Duodenal mucosa (tissue), 2 donors: ENCODE results near the gene USHBP1.
"Not testable (repeated sequence)": the region's sequence is repeated elsewhere in the genome, so short reads cannot be mapped to it uniquely, and the experiment has no call there.

Source experiments
- H3K27ac ChIP-seq: one replicate; pipeline ENCODE4 v1.7.0; 2013; ENCODE audit warnings: low read depth, low read length
- H3K27me3 ChIP-seq, 2 donors: one replicate each; pipeline ENCODE4 v1.7.0; 2013; ENCODE audit warnings: low read length in 2 of 2, control low read depth in 1 of 2; ENCODE audit not compliant: insufficient read depth in 2 of 2, control insufficient read depth in 1 of 2
- H3K36me3 ChIP-seq, 2 donors: one replicate each; pipeline ENCODE4 v1.7.0; 2013; ENCODE audit warnings: low read length in 2 of 2, control low read depth in 1 of 2; ENCODE audit not compliant: insufficient read depth in 2 of 2, control insufficient read depth in 1 of 2
- H3K4me1 ChIP-seq, 2 donors: one replicate each; pipeline ENCODE4 v1.7.0; 2013; ENCODE audit warnings: low read length in 2 of 2, control low read depth in 1 of 2; ENCODE audit not compliant: insufficient read depth in 2 of 2, control insufficient read depth in 1 of 2
- H3K4me3 ChIP-seq, 2 donors: one replicate each; pipeline ENCODE4 v1.7.0; 2013; ENCODE audit warnings: low read length in 2 of 2, low read depth in 1 of 2
- H3K9ac ChIP-seq, 2 donors: one replicate each; pipeline ENCODE4 v1.7.0; 2013; ENCODE audit warnings: low read length in 2 of 2, low read depth in 1 of 2
- H3K9me3 ChIP-seq, 2 donors: one replicate each; pipeline ENCODE4 v1.7.0; 2013; ENCODE audit warnings: low read length in 2 of 2, control low read depth in 1 of 2; ENCODE audit not compliant: control insufficient read depth in 1 of 2

Gene USHBP1

GRCh38 chr19:17295551-17295950 is 31.0 kb upstream of the USHBP1 start:
- not testable (repeated sequence) for H3K9ac ChIP-seq, H3K27me3 ChIP-seq, H3K36me3 ChIP-seq, H3K4me1 ChIP-seq, H3K4me3 ChIP-seq, H3K9me3 ChIP-seq, H3K27ac ChIP-seq

- Histone ChIP-seq H3K27ac (no peak overlapping the region), H3K36me3 (no peaks in the 10 kb centered on the region), H3K4me1 (peaks cover 0 to 9% of the 10 kb centered on the region in 2 donors), H3K4me3 (no peak overlapping the region), H3K9me3 (peaks cover 3% of the 10 kb centered on the region in 2 donors), H3K9ac (no peak overlapping the region), H3K27me3 (no peaks in the 10 kb centered on the region)
Measured at GRCh38 chr19:17294051-17294891, 29.7 kb upstream of the USHBP1 start.

- H3K36me3 ChIP-seq = no peaks in the 10 kb centered on the region
- H3K9me3 ChIP-seq = peaks cover 3% of the 10 kb centered on the region in 2 donors
- H3K4me3 ChIP-seq = no peak overlapping the region
- H3K27ac ChIP-seq = no peak overlapping the region
- H3K27me3 ChIP-seq = no peaks in the 10 kb centered on the region
- no peak overlapping the region for H3K9ac ChIP-seq
- H3K4me1 ChIP-seq = peaks cover 0 to 9% of the 10 kb centered on the region in 2 donors
Measured at GRCh38 chr19:17293605-17294004, 29.1 kb upstream of the USHBP1 start.

DNA sequence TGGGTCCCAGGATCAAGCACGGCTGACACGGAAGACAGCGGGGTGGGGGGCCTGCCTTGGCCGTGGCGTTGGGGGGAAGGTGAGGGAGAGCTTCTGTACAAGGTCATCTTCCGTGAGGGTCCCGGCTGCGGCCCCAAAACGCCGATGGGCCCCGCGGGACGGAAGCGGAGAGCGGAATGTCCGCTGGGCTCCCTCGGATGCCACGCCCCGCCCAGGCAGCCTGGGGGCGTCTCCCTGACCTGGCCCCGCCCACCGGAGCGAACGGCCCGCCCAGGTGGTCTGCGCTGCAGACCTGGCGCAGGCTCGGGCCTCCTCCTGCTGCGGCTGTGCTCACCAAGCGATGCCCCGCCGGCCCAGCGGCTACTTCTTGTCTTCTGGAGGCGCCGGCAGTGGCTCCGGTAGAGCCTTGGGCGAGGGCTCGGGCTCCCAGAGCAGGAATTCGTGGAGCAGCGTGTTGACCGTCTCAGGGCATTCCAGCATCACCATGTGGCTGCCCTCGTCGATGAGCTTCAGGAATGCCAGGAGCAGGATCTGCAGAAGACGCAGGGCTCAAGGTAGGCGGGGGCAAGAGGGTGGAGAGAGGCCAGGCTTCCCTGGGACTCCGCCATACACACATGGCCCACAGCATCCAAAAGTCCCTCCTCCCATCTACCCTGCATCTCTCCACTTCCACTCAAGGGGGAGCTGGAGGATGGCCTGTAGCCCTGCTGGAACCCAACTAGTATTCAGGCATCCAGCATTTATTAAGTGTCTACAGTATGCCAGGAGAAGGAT is 27.9 kb upstream of the USHBP1 start:
- H3K36me3 ChIP-seq = no peaks in the 10 kb centered on the region
- H3K4me1 ChIP-seq = peaks cover 0 to 9% of the 10 kb centered on the region in 2 donors
- H3K4me3 ChIP-seq = peak overlapping the region; percentile 83 to 88
- H3K27ac ChIP-seq = peak overlapping the region; percentile 25
- no peaks in the 10 kb centered on the region for H3K27me3 ChIP-seq
- H3K9me3 ChIP-seq = no peaks in the 10 kb centered on the region
- peak overlapping the region; percentile 48 to 64 for H3K9ac ChIP-seq

- H3K9me3 ChIP-seq = no peaks in the 10 kb centered on the region
- peaks cover 0 to 9% of the 10 kb centered on the region in 2 donors for H3K4me1 ChIP-seq
- H3K4me3 ChIP-seq = no peak overlapping the region
- no peaks in the 10 kb centered on the region for H3K36me3 ChIP-seq
- peaks cover 0 to 3% of the 10 kb centered on the region in 2 donors for H3K27me3 ChIP-seq
- H3K9ac ChIP-seq = no peak overlapping the region
- no peak overlapping the region for H3K27ac ChIP-seq
Measured at GRCh38 chr19:17289489-17289888, 24.9 kb upstream of the USHBP1 start.

GRCh38 chr19:17286752-17287151 is 22.2 kb upstream of the USHBP1 start:
- peaks cover 7 to 9% of the 10 kb centered on the region in 2 donors for H3K4me1 ChIP-seq
- H3K9me3 ChIP-seq = no peaks in the 10 kb centered on the region
- H3K4me3 ChIP-seq = no peak overlapping the region
- no peak overlapping the region for H3K27ac ChIP-seq
- peaks cover 0 to 3% of the 10 kb centered on the region in 2 donors for H3K27me3 ChIP-seq
- no peaks in the 10 kb centered on the region for H3K36me3 ChIP-seq
- H3K9ac ChIP-seq = no peak overlapping the region

- Histone ChIP-seq H3K27ac (no peak overlapping the region), H3K27me3 (peaks cover 0 to 3% of the 10 kb centered on the region in 2 donors), H3K4me1 (peaks cover 7 to 13% of the 10 kb centered on the region in 2 donors), H3K9ac (no peak overlapping the region), H3K4me3 (no peak overlapping the region), H3K9me3 (no peaks in the 10 kb centered on the region), H3K36me3 (no peaks in the 10 kb centered on the region)
Measured at GRCh38 chr19:17286263-17286662, 21.7 kb upstream of the USHBP1 start.

DNA sequence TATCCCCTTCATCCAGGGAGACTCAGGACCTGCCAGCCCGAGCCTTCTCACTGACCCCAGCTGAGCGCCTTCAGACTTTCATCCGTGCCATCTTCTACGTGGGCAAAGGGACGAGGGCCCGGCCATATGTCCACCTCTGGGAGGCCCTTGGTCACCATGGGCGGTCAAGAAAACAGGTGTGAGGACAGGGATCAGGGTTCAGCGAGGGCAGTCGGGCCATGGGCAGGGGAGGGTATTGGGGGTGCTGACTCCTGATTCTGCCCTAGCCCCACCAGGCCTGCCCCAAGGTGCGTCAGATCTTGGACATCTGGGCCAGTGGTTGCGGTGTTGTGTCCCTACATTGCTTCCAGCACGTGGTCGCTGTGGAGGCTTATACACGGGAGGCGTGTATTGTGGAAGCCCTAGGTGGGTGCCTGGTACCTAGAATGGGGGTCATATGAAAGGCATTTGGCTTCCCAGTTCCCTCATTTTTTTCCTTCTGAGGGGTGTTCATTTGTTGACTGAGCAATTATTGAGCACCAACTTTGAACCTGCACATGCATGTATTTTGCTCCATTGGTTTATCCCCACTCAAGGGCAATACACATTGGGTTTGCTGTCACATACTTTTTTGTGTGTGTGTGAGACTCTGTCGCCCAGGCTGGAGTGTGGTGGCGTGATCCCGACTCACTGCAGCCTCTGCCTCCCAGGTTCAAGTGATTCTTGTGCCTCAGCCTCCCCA is 21.0 kb upstream of the USHBP1 start:
- H3K4me1 ChIP-seq = peaks cover 7 to 15% of the 10 kb centered on the region in 2 donors
- no peaks in the 10 kb centered on the region for H3K36me3 ChIP-seq
- H3K27ac ChIP-seq = no peak overlapping the region
- no peak overlapping the region for H3K9ac ChIP-seq
- peaks cover 0 to 3% of the 10 kb centered on the region in 2 donors for H3K27me3 ChIP-seq
- H3K9me3 ChIP-seq = no peaks in the 10 kb centered on the region
- H3K4me3 ChIP-seq = no peak overlapping the region

DNA sequence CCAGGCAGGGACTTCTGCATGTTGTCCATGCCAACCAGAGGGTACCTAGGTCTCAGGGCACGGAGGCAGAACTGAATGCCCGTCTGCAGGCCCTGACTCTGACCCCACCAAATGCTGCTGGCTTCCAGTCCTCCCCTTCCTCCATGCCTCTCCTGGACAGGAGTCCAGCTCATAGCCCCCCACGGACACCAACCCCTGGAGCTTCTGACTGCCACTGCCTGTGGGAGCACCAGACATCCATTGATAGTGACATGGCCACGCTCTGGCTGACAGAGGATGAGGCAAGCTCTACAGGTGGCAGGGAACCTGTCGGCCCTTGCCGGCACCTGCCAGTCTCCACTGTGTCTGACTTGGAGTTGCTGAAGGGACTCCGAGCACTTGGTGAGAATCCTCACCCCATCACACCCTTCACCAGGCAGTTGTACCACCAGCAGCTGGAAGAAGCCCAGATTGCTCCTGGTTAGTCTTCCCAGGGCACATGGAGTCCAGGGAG is 19.0 kb upstream of the USHBP1 start:
- H3K27ac ChIP-seq = no peak overlapping the region
- H3K9me3 ChIP-seq = no peaks in the 10 kb centered on the region
- no peak overlapping the region for H3K4me3 ChIP-seq
- peaks cover 0 to 3% of the 10 kb centered on the region in 2 donors for H3K27me3 ChIP-seq
- H3K9ac ChIP-seq = no peak overlapping the region
- peaks cover 0 to 6% of the 10 kb centered on the region in 2 donors for H3K36me3 ChIP-seq
- peaks cover 7 to 15% of the 10 kb centered on the region in 2 donors for H3K4me1 ChIP-seq
